Right lobe of liver (tissue), 4 donors: ENCODE data around the gene TADA2B.

ENCODE experiments used
- POLR2A ChIP-seq: fragments of 450-650 bp; IDR thresholded peaks from one replicate; pipeline ENCODE4 v1.6.1; 2017; ENCODE audit warnings: antibody characterized with exemption, mild to moderate bottlenecking
- TF ChIP-seq, protein P1 (sequence below), 4 donors: fragments of 200-600 bp in 3 of 4; fragments of 450-650 bp in 1 of 4; IDR thresholded peaks; one replicate each; pipeline versions ENCODE4 v1.5.1 to v1.8.0; 2016 to 2022; ENCODE audit warnings: antibody characterized with exemption in 4 of 4, mild to moderate bottlenecking in 2 of 4
- donor health status: DM: no; HTN: no; CAD: no.
- donor health status: DM: no; HTN: no; CAD: no.
- donor health status: DM: no; HTN: yes; CAD: no.

GRCh38 chr4:6999172-7000086 lies 43.7 kb upstream of the TADA2B start:
- TF ChIP-seq, protein P1, sequence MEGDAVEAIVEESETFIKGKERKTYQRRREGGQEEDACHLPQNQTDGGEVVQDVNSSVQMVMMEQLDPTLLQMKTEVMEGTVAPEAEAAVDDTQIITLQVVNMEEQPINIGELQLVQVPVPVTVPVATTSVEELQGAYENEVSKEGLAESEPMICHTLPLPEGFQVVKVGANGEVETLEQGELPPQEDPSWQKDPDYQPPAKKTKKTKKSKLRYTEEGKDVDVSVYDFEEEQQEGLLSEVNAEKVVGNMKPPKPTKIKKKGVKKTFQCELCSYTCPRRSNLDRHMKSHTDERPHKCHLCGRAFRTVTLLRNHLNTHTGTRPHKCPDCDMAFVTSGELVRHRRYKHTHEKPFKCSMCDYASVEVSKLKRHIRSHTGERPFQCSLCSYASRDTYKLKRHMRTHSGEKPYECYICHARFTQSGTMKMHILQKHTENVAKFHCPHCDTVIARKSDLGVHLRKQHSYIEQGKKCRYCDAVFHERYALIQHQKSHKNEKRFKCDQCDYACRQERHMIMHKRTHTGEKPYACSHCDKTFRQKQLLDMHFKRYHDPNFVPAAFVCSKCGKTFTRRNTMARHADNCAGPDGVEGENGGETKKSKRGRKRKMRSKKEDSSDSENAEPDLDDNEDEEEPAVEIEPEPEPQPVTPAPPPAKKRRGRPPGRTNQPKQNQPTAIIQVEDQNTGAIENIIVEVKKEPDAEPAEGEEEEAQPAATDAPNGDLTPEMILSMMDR (IDR thresholded peaks at IDR 0.05), result no peak
- no peak for TF ChIP-seq POLR2A
